Stimulated activated CD8-positive, alpha-beta memory T cell treated with anti-CD3 and anti-CD28 coated beads, Interleukin-7, amount 100 ng/mL, for 24 hours (primary cell): ENCODE results near the gene RCN1.
"Not testable (repeated sequence)": the region's sequence is repeated elsewhere in the genome, so short reads cannot be mapped to it uniquely, and the experiment has no call there.

Experiments
- DNase-seq: peaks from one replicate; pipeline ENCODE4 v3.0.0-alpha.2; 2020; ENCODE audit warnings: low read depth

Gene RCN1

DNA sequence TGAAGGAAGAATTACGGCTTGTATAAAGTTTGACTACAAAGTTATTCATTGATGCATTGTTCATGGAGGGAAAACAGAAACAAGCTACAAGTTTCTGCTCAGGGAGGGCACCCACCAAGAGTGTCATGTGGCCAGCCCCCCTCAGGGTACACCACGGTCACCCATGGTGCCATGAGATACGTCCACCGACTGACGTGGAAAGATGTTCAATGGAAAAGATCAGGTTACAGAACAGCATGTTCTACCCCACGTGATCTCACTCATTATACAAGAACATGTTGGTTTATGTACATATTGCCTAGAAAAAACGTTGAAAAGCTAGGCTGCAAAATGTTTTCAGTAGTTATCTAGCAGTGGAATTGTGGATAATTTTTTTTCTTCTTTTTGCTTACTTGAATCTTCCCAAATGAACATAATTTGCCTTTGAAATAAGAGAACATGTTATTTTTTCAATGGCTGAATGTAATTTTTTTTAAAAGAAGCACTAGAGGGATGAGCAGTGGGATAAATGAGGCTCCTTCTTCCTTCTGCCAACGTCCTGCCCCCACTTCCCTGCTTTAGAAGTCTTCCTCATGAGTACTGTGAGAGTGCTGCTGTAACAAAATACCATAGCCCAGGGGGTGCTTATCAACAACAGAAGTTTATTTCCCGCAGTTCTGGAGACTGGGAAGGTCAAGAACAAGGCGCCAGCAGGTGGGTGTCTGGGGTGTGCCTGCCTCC lies 22.5 kb downstream of the RCN1 start:
- no peak for DNase-seq

GRCh38 chr11:32113920-32114203 lies 23.0 kb downstream of the RCN1 start:
- DNase-seq: no peak

- no peak for DNase-seq
Observed at GRCh38 chr11:32115446-32115845, 24.6 kb downstream of the RCN1 start.

GRCh38 chr11:32116668-32117067 lies 25.8 kb downstream of the RCN1 start:
- DNase-seq: no peak

- no peak for DNase-seq
Observed at GRCh38 chr11:32118025-32118974, 27.4 kb downstream of the RCN1 start.

- DNase-seq: not testable (repeated sequence)
Observed at GRCh38 chr11:32119139-32119538, 28.3 kb downstream of the RCN1 start.

GRCh38 chr11:32121012-32121411 lies 30.1 kb downstream of the RCN1 start:
- no peak for DNase-seq

- no peak for DNase-seq
Observed at GRCh38 chr11:32122200-32122599, 31.3 kb downstream of the RCN1 start.

DNA sequence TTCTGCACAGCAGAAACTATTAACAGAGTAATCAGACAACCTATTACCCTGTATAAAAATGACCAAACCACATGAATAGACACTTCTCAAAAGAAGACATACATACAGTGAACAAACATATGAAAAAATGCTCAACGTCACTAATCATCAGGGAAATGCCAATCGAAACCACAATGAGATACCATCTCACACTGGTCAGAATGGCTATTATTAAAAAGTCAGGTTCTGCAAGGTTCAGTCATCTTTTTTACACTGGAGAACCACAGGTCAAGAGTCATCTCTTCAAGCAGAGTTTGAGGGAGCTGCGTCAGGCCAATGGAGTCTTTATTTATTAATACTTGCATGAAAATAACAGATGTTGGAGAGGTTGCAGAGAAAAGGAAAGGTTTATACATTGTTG lies 40.4 kb downstream of the RCN1 start:
- no peak for DNase-seq

- DNase-seq: no peak
Observed at GRCh38 chr11:32136657-32137056, 45.8 kb downstream of the RCN1 start.

DNA sequence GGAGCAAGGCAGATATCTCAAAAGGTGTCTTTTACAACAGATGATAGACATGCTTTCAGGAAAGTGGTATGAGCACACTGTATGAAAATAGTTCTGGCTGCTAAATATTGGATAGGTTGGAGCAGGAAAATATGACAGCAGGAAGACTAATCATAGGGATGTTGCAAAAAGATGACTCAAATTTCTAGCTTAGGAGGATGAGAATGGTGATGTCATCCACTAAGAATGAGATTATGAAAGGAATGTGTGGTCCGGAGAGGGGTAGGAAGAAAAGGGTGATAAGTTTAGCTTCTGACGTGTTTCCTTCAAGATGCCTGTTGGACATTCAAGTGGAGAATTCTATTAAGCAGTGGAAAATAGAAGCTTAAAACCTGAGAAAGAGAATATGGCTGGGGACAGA lies 46.4 kb downstream of the RCN1 start:
- DNase-seq: no peak

- no peak for DNase-seq
Observed at GRCh38 chr11:32137869-32138268, 47.0 kb downstream of the RCN1 start.

- no peak for DNase-seq
Observed at GRCh38 chr11:32138902-32139301, 48.0 kb downstream of the RCN1 start.

- DNase-seq: no peak
Observed at GRCh38 chr11:32139896-32140520, 49.1 kb downstream of the RCN1 start.

GRCh38 chr11:32141745-32142546 lies 51.1 kb downstream of the RCN1 start:
- no peak for DNase-seq

DNA sequence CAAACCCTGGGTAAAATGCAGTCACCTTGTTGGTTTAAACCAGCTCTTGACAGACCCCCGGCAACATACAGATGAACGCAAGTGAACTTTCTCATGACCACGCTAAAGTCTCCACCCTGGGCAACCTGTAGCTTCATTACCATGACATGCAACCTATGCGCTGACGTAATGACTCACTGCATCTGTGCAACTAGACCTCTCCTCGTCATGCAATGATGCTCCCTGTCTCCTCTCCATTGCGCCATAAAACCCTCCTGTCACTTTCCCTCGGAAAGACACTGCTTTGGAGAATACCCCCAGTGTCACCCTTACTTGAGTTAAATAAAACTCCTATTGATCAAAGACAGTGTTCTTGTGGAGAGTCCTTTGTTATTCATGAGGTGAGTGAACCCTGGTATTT lies 52.5 kb downstream of the RCN1 start:
- DNase-seq: no peak

- no peak for DNase-seq
Observed at GRCh38 chr11:32145282-32145681, 54.4 kb downstream of the RCN1 start.

GRCh38 chr11:32148895-32149294 lies 58.0 kb downstream of the RCN1 start:
- DNase-seq: no peak

DNA sequence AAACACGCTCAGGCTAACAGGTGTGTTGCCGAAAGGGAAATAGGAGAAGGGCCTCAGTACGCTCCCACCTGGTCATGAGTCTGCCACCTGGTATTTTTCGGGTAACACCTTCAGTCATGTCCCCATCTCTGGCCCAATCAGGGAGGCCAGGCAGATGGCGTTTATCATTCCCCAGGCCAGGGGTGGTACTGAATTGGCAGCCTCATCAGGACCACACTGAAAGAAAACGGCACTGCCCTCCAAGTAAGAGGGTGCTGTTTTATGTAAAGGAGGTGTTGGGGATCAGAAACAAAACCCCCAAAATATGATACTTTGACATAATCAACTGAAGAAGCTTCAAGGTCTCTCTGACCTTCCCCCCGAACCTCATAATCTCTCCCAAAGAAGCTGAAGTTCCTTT lies 58.9 kb downstream of the RCN1 start:
- no peak for DNase-seq

- no peak for DNase-seq
Observed at GRCh38 chr11:32151027-32151426, 60.2 kb downstream of the RCN1 start.

- DNase-seq: no peak
Observed at GRCh38 chr11:32152216-32152615, 61.3 kb downstream of the RCN1 start.

GRCh38 chr11:32152821-32153220 lies 61.9 kb downstream of the RCN1 start:
- DNase-seq: no peak
